Stimulated activated CD8-positive, alpha-beta memory T cell treated with anti-CD3 and anti-CD28 coated beads, Interleukin-15, amount 100 ng/mL, for 4 hours (primary cell): ENCODE results near the gene STOM.

ENCODE experiments used
- DNase-seq, 2 donors: peaks; one replicate each; pipeline ENCODE4 v3.0.0-alpha.2; 2020; ENCODE audit warnings: low read depth in 2 of 2

Gene STOM

DNA sequence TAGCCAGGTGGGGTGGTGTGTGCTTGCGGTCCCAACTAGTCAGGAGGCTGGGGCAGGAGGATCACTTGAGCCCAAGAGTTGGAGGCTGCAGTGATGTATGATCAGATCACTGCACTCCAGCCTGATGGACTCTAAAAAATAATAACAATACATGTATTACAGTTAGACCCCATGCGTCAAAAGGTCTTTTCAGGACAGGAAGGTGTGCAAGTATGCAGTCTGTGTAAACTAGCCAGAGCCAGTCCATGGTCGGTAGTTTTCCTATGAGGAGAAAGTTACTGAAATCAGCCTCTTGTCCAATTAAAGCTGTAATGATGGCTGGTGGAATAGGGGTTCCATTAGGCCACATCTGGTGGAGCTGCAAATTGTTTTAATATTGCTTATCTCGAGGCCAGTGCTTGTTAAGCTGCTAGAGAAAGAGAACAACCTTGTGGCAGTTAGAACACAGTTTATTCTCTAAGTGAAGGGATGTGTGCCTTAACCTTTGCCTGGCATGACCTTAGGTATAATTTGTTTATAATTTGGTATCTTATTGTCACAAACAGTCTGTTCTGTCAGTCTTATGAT lies 1.5 kb upstream of the STOM start:
- no peak for DNase-seq

DNA sequence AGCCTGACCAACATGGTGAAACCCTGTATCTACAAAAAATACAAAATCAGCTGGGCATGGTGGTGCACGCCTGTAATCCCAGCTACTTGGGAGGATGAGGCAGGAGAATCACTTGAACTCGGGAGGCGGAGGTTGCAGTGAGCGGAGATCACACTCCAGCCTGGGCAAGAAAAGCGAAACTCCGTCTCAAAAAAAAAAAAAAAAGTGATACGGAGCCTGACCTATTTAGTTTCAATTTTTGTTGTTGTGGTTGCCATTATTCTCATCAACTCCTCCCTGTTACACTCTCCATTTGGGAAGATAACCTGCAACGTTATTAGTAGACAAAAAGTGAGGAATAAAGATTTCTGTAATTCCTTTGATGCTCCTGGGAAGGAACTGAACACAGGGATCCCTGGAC lies 1.3 kb downstream of the STOM start:
- DNase-seq = no peak

DNA sequence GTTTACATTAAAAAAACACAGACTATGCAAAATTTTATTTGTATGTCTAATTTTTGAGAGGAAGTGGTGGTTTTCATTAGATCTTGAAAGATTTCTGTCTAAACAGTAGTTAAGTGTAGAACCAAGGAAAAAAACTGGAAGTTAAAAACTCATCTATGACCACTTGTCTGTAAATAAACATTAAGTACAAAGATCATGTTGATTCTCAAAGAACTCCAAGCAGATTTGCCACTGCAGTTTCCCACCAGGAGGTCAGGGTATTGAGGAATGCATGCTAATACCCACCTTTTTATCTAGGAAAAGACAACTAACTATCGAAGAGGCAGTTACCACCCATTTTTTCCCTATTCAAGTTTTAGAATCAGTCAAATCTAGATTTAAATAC lies 1.9 kb downstream of the STOM start:
- DNase-seq = no peak

DNA sequence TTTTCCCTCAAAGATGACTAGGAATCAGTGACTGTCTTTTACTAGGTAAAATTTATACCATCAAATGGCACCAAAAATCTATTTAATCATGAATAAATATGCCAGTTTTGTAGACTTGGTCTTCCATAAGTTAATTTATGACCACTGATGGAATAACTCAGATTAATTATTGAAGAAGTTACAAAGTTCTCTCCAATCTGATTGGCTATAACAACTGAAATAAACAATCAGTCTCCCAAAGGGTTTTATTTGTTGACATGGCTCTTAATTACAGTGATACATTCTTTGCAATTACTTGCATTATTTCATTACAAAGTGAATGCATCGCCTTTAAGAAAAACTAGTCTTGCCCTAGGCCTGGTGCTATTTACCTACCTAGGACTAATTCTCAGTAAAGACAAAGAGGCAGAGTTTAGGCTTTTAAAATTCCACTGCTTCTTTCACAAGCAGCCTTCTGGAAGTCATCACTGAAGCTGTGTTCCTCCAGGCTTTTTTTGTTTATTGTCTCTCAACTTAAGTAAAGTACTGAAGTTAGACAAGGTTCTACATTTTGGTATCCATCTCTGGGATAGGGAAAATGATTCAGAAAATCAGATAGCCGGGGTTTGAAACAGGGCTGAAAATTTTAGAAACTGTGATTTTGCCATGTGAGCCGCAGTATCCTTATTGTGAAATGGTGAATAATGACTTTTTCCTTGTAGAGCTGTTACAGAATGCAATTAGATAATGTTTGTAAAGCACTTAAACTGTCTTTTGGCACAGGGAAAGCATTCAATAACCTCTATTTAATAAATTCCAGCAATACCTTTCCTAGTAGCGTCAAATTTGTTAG lies 2.5 kb downstream of the STOM start:
- DNase-seq = no peak

DNA sequence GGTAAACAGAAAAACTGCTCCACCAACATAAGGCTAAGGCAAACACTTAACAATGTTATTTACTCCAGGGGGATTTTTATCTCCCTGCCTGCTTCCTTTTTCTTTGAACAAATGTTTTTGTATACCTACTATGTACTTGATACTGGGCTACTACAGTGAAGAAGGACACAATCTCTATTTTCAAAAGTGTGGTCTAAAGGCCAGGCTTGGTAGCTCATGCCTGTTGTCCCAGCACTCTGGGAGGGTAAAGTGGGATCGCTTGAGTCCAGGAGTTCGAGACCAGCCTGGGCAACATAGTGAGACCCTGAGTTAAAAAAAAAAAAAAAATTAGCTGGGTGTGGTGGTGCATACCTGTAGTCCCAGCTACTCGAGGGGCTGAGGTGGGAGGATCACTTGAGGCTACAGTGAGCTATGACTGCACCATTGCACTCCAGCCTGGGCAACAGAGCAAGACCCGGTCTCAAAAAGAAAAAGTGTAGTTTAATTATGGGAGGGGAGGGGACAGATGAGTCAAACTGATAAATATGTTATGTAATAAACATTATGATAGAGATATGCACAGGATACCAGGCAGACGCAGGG lies 3.3 kb downstream of the STOM start:
- no peak for DNase-seq

DNA sequence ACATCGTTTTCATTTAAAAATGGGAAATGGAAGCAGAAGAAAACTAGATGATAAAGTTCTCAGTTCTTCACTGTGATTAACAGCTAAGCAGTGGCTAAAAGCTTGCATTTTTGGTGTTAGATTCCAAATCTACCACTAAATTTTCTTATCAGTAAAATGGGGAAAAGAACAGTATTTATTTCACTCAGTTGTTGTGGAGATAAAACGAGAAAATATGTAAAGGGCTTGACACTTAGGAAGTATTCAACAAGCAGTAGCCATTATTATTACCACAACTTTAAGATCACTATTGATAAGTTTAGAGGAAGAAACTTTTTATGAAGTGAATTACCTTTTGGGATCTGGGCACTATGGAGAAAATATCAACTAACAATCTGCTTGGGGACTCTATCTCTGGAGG lies 4.5 kb downstream of the STOM start:
- DNase-seq = no peak

DNA sequence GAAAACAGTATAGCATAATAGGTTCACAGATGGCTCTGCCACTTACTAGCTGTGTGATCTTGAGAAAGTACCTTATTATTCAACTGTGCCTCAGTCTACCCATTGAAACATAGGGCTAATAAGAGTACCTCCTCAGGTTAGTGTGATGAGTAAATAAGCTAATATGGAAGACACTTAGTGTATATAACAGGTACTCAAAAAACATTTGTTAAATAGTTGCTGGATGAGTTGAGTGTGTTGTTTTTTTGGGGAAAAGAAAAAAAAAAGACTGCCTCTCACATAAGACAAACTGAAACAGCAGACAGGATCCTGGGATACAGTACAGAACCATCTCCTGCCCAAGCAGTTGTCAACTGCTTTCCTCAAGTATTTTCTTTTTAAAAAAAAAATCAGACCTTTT lies 5.2 kb downstream of the STOM start:
- DNase-seq = no peak

DNA sequence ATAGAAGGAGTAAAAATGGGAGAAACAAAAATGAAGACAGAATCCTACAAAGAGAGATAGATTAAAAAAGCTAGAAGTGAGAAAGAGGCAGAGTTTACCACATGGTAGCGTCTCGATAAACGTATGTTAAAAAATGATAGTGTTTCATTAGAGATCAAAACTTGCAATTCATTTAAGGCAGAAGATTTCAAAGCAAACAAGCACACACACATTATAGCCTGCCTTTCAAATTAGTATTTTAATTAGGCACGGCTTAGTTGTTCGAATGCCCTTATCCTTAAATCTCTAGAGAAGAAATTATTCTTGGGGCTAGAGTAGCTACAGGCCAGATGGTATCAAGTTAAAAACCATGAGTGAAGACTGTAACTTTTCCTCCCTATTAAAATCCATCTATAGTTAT lies 6.0 kb downstream of the STOM start:
- DNase-seq = no peak

DNA sequence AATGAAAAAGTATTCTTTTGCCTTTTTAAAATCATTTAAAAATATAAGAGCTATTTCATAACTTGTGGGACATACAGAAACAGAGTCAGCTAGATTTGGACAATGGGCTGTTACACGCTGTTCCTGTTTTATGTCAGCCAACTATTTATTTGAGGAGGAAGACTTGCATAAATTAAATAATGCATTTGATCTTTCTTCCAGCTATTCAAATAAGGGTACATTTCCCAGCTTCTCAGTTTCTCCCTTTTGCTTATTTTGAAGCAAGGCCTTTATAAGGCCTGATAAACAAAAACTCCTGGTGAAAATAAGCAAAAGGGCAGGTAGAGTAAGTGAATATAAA lies 6.5 kb downstream of the STOM start:
- no peak for DNase-seq

DNA sequence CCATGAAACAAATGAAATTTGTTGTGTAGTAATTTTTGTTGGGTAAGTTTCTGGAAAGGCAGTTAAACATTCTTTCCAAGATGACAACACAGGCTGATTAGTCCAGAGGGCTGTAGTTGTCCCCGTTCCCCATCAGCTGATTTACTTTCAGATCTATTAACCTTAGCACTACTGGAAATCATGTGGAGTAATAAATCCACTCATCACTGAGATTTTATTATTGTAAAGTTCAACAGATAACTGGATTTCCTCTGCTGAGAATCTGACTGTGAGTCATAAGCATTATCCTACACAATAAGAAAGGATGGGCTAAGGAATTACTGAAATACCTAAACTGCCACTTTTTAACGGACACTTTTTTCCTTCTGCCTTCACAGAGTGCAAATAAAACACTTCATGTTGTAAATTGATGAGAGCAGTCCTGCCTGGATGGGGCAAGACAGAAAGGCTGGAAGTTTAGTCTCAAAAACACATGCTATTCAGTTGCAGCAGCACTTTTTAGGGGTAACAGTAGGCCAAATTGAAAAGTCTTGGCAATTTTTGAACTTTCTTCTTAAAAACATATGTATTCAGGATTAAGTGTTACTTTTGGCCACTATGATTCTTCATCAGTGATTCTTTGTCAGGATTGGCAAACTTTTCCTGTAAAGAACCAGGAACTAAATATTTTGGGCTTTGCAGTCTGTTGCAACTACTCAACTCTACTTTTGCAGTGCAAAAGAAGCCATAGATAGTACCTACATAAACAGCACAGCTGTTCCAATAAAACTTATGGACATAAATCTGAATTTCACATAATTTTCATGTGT lies 7.0 kb downstream of the STOM start:
- no peak for DNase-seq

DNA sequence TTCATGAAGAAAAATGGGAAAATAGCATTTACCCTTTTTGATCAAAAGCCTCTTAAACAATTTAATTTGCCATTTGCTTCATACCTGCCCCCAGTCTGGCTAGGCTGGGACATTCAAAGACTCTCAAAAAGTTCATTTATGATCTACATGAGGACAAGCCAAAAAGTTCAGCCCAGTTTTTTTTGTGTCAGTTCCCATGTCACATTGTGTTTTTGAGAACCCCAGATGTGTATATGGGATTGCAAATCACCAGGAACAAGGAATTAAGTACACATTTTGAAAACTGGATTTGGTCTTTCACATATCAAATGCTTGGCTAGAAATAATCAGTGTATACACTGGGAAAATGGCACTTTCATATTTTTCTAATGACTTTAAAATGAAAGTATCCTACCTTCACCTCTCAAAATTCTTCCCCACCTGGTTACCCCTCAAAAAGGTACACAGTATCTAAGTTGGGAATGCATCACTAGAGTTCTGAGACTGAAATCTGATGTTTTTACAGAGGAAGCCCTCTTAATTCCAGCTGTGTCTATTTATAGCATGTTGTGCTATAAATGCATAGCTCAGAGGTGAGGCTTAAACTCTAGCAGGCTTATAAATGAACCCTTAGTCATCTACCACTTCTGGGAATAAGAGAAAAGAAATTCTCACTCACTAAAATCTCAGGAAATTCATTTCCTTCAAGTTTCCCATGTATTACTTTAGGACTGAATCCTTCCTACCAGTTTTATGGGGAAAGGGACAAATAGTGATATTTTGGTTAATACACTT lies 9.3 kb downstream of the STOM start:
- DNase-seq = no peak

DNA sequence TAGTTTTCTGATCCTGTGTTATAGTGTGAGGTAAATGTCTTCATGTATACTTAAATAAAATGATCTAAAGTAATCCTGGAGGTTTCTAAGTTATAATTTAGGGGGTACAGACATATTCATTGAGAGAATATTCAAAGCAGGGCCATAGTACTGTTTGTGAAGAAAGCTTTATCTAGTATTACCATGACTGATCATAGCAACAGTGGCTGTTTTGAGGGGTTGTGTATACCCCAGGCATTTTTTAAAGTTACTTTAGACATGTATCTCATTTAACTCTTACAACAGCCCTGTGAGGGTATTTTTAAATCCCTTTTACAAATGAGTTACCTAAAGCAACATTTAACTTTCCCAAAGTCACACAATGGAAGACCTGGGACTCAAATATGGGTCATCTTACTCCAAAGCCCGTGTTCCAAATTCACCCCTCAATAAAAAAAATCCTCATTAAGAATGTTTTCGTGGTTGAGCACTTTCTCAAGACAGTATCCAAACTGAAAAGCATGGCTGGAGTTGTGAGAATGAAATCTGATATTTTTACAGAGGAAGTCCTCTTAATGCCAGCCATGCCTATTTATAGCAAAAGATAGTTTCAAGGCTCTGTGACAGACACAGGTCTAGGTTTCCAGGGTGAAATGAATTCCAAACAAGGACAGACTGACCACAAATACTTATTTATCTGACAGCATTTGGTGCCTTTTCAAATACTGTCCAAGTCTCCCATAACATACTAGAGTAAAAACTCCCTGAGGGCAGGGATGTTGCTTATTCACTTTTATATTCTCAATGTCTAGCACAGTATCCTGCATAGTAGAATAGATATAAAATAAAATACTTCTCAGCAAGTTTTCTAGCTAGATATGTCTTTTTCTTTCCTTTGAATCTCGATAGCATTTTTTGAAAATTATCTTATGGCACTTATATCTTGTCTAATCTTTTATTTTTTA lies 10.4 kb downstream of the STOM start:
- no peak for DNase-seq

DNA sequence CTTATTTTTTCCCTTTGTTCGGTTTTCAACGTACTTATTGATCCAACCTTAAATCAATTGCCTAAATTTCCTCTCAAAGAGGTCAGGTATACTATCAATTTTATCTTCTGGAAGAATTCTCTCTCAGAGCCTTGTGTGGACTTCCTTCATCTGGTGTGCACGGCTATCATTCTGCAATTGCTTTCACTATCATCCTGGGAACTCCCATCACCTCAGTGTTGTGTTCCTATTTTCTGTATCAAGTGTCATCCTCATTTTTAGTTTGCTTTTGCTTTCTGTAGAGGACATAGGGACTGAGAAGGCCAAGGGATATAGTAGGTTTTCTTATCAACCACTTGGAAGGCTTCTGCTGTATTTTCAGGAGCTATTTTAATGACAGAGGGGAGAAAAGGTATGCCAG lies 11.3 kb downstream of the STOM start:
- no peak for DNase-seq

DNA sequence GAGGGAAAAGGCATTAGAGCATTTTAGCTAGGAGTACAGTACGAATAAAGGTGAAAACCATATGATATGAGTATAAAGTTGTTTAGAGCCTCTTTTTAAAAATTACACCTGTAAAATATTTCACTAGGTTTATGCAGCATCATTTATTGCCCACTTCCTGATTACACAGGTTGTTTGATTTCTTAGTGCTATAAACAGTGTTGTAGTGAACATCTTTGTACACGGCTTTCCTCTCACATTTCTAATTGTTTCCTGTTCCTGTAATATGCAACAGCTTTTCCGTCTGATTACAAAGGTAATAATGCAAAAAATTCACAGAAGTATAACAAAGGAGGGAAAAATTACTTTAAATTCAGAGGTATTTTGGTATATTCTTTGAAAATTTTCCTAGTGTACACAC lies 13.0 kb downstream of the STOM start:
- DNase-seq = no peak

DNA sequence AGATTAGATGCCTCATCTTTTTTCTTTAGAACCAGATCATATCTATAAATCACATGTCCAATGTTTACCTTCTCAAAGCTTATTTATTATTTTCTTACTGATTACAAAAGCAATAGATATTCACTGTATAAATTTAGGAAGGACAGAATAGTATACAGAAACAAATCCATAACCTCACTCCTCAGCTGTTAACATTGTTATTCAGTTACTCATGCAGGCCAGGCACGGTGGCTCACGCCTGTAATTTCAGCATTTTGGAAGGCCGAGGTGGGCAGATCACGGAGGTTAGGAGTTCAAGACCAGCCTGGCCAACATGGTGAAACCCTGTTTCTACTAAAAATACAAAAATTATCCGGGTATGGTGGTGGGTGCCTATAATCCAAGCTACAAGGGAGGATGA lies 15.3 kb downstream of the STOM start:
- no peak for DNase-seq

DNA sequence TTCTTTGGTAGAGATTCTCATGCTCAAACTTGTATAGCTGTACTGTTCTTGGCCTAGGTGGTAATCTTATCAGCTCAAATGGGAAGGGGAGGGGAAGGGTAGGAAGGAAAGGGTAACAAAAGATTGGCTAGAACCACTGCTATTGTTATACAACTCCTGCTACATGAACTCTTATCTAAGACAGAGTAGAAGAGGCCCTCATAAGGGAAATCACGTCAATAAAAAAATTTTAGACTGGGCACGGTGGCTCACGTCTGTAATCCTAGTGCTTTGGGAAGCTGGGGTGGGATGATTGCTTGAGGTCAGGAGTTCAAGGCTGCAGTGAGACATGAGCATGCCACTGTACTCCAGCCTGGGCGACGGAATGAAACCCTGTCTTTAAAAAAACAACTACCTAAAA lies 15.9 kb downstream of the STOM start:
- no peak for DNase-seq

DNA sequence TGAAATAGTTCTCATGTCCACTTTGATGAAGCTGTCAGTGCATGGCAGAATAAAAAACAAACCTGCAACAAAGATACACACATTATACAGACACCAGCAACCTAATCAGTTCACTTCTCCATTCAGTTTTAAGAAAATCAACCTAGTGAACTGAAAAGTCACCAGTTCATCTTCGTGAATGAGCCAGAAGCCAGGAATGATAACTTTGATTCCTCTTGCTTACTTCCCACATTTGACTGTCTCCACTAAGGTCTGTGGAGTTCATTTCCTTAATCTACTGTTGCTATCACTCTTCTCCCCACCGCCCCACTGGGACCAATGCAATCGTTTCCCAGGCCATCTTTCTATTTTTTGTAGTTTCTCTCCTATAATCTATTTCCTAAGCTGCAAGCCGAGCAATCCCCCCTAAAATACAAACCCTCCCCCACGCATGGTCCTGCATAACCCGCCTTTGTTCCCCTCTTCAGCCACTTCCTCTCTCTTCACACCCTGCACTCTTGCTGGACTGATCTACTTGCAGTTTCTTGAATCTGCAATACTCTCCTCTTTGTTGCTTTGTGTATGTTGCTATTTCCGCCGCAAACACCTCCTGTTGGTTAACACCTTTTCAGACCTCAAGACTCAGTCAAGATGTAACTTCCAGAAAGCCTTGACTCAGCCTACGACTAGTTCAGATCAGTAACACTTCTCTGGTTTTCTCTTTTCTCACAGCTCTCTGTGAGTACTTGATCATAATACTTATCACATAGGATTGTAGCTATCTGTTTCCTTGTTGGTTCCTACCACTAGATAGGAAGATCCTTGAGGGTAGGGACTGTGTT lies 16.6 kb downstream of the STOM start:
- peak; percentile 26 to 47 for DNase-seq

DNA sequence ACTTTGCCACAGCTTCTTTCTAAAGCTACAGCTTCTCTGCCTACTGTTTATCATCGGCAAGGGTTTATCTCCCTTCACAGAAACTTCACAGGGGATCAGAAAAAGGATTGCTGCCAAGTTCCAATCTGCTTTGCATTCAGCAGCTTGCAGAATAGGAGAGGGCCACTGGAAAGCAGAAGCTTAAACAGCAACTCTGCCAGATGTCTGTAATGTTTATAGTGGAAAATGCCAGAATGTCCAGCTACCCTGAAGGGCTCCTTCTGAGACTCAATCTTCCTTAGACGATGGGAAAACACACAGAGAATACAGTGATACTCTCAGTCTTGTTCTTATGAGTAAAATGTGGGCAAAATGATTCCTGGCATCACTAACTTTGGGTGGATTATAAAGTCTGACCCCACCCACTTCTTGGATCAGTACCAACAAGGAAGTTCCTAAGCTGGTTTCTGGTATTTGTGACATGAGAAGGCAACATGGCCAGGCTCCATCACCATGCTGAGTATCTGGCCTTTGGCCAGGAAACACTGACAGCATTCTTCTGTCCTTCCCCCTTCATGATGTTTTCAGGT lies 19.0 kb downstream of the STOM start:
- no peak for DNase-seq

DNA sequence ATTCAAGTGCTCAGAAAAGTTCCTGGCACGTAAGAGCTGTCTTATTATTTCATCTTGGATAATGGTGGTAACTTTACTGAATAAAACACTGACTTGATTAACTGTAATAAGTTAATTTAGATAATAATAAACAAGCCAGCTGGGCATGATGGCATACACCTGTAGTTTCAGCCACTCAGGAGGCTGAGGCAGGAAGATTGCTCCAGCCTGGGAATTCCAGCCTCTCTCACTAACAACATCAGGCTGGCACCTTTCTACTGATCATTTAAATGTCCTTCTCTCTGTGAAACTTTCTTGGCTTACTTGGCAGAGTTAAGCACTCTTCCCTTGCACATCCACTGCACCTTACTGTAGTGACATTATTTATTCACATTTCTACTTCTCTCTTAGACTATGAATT lies 20.0 kb downstream of the STOM start:
- no peak for DNase-seq

DNA sequence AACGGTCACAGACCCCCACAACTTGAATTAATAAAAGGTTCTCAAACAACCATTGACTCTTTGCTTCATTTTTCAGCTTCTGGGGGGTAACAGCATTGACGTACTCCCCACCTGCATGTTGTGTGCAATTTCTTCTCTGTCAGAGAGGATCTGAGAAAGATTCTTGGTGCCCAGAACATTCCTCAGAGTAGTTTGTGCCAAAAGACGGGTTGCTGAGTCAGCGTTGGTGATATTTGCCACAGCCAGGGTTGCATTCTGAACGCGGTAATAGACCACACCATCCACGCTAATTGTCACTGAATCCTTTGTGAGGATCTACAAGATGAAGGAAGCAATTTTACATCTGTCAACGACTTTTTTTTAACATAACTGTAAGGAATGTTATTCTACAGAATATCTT lies 21.0 kb downstream of the STOM start:
- no peak for DNase-seq
